H9 (cell line): ENCODE results near the gene POC1B. TPM values are rescaled to one million over a fixed set of nuclear protein-coding genes. Genes with fewer than 3 reads are reported as not detected.

Experiments used
- DNase-seq: peaks from one replicate; pipeline ENCODE4 v3.0.0-alpha.2; 2017
- H2AFZ ChIP-seq: one replicate; pipeline ENCODE4 v1.6.1; 2013; ENCODE audit warnings: mild to moderate bottlenecking, low read length, control low read depth, moderate library complexity
- H2AK5ac ChIP-seq: 2 replicates; pipeline ENCODE4 v1.6.1; 2013; ENCODE audit warnings: low read length, control low read depth, mixed read lengths; ENCODE audit not compliant: insufficient read length
- H2BK120ac ChIP-seq: one replicate; pipeline ENCODE4 v1.6.1; 2013; ENCODE audit warnings: low read depth, mild to moderate bottlenecking, low read length, control low read depth, inconsistent platforms; ENCODE audit not compliant: poor library complexity, severe bottlenecking
- H2BK12ac ChIP-seq: 2 replicates; pipeline ENCODE4 v1.6.1; 2013; ENCODE audit warnings: low read length, control low read depth, mixed read lengths, low read depth; ENCODE audit not compliant: insufficient read length
- H2BK15ac ChIP-seq: 2 replicates; pipeline ENCODE4 v1.6.1; 2013; ENCODE audit warnings: low read depth, low read length, control low read depth
- H2BK20ac ChIP-seq: one replicate; pipeline ENCODE4 v1.6.1; 2013; ENCODE audit warnings: low read depth, mild to moderate bottlenecking, low read length, control low read depth, inconsistent platforms; ENCODE audit not compliant: poor library complexity, severe bottlenecking
- H2BK5ac ChIP-seq: 2 replicates; pipeline ENCODE4 v1.6.1; 2013; ENCODE audit warnings: low read length, control low read depth, mixed read lengths; ENCODE audit not compliant: insufficient read length
- H3K14ac ChIP-seq: 2 replicates; pipeline ENCODE4 v1.6.1; 2013; ENCODE audit warnings: low read length, control low read depth; ENCODE audit not compliant: insufficient read depth
- H3K18ac ChIP-seq: 2 replicates; pipeline ENCODE4 v1.6.1; 2013; ENCODE audit warnings: low read depth, mild to moderate bottlenecking, mixed read lengths, low read length, control low read depth; ENCODE audit not compliant: insufficient read length
- H3K23ac ChIP-seq: 2 replicates; pipeline ENCODE4 v1.6.1; 2013; ENCODE audit warnings: low read length, control low read depth, mixed read lengths, low read depth; ENCODE audit not compliant: insufficient read length
- H3K23me2 ChIP-seq: 2 replicates; pipeline ENCODE4 v1.6.1; 2013; ENCODE audit warnings: low read depth, mild to moderate bottlenecking, mixed read lengths, low read length, control low read depth; ENCODE audit not compliant: insufficient read length, poor library complexity, severe bottlenecking
- H3K27ac ChIP-seq: 2 replicates; pipeline ENCODE4 v1.5.1; 2013; ENCODE audit warnings: low read length, control low read depth, mixed read lengths, low read depth; ENCODE audit not compliant: insufficient read length
- H3K27me3 ChIP-seq: 2 replicates; pipeline ENCODE4 v1.6.1; 2013; ENCODE audit warnings: low read length, control low read depth, inconsistent platforms; ENCODE audit not compliant: insufficient read depth
- H3K4ac ChIP-seq: 2 replicates; pipeline ENCODE4 v1.6.1; 2013; ENCODE audit warnings: low read depth, mild to moderate bottlenecking, control low read depth, inconsistent platforms, low read length, moderate library complexity
- H3K4me1 ChIP-seq: 2 replicates; pipeline ENCODE4 v1.6.1; 2013; ENCODE audit warnings: low read length, control low read depth, inconsistent platforms; ENCODE audit not compliant: insufficient read depth
- H3K4me2 ChIP-seq: 2 replicates; pipeline ENCODE4 v1.6.1; 2013; ENCODE audit warnings: low read length, control low read depth, mixed read lengths; ENCODE audit not compliant: insufficient read length, insufficient read depth
- H3K56ac ChIP-seq: 2 replicates; pipeline ENCODE4 v1.6.1; 2013; ENCODE audit warnings: low read depth, mild to moderate bottlenecking, mixed read lengths, low read length, control low read depth; ENCODE audit not compliant: insufficient read length
- H3K79me1 ChIP-seq: 2 replicates; pipeline ENCODE4 v1.6.1; 2013; ENCODE audit warnings: low read depth, mild to moderate bottlenecking, moderate library complexity, low read length, control low read depth, inconsistent platforms; ENCODE audit not compliant: insufficient read depth, poor library complexity, severe bottlenecking
- H3K79me2 ChIP-seq: 2 replicates; pipeline ENCODE4 v1.6.1; 2013; ENCODE audit warnings: low read length, control low read depth, inconsistent platforms; ENCODE audit not compliant: insufficient read depth
- H3K9ac ChIP-seq: 2 replicates; pipeline ENCODE4 v1.6.1; 2013; ENCODE audit warnings: low read length, control low read depth, mixed read lengths; ENCODE audit not compliant: insufficient read length; ENCODE audit errors: extremely low read depth
- H3K9me3 ChIP-seq: one replicate; pipeline ENCODE4 v1.6.1; 2013; ENCODE audit warnings: low read depth, low read length, inconsistent platforms; ENCODE audit not compliant: control insufficient read depth
- H3T11ph ChIP-seq: one replicate; pipeline ENCODE4 v1.6.1; 2013; ENCODE audit warnings: mild to moderate bottlenecking, low read length, control low read depth, inconsistent platforms
- H4K20me1 ChIP-seq: one replicate; pipeline ENCODE4 v1.6.1; 2013; ENCODE audit not compliant: control insufficient read depth, insufficient read length, insufficient read depth
- H4K5ac ChIP-seq: 2 replicates; pipeline ENCODE4 v1.6.1; 2013; ENCODE audit warnings: low read depth, mild to moderate bottlenecking, mixed read lengths, low read length, control low read depth; ENCODE audit not compliant: insufficient read length
- H4K8ac ChIP-seq: replicated peaks from 2 replicates; pipeline ENCODE4 v1.6.1; 2013; ENCODE audit warnings: low read length, control low read depth, mixed read lengths, low read depth; ENCODE audit not compliant: insufficient read length
- H4K91ac ChIP-seq: 2 replicates; pipeline ENCODE4 v1.6.1; 2013; ENCODE audit warnings: low read depth, mild to moderate bottlenecking, moderate library complexity, mixed read lengths, low read length, control low read depth; ENCODE audit not compliant: insufficient read length
- H3K27ac Mint-ChIP-seq, 3 experiments: 2 replicates in 2 of 3; 3 replicates in 1 of 3; pipeline ENCODE4 v1.8.0; 2020 to 2021; ENCODE audit warnings: mixed read lengths in 3 of 3, mild to moderate bottlenecking in 1 of 3, moderate library complexity in 1 of 3
- H3K27me3 Mint-ChIP-seq: 2 replicates; pipeline ENCODE4 v1.8.0; 2021; ENCODE audit warnings: low read depth, mild to moderate bottlenecking, moderate library complexity, mixed read lengths
- H3K36me3 Mint-ChIP-seq, 3 experiments: 2 replicates in 2 of 3; 3 replicates in 1 of 3; pipeline ENCODE4 v1.8.0; 2020 to 2021; ENCODE audit warnings: low read depth in 3 of 3, mixed read lengths in 3 of 3; ENCODE audit not compliant: insufficient read depth in 1 of 3
- H3K4me1 Mint-ChIP-seq, 2 experiments: 2 replicates each; pipeline ENCODE4 v1.8.0; 2020; ENCODE audit warnings: mixed read lengths in 2 of 2
- H3K4me3 Mint-ChIP-seq, 2 experiments: 2 replicates in 1 of 2; 3 replicates in 1 of 2; pipeline ENCODE4 v1.8.0; 2020 to 2021; ENCODE audit warnings: mild to moderate bottlenecking in 2 of 2, mixed read lengths in 2 of 2, moderate library complexity in 1 of 2
- H3K9me3 Mint-ChIP-seq, 2 experiments: 2 replicates in 1 of 2; 3 replicates in 1 of 2; pipeline ENCODE4 v1.8.0; 2020; ENCODE audit warnings: mild to moderate bottlenecking in 2 of 2, mixed read lengths in 2 of 2, moderate library complexity in 1 of 2
- CTCF ChIP-seq: fragments of 200-600 bp; sonication (generic); conservative IDR thresholded peaks from 3 replicates; pipeline ENCODE4 v1.8.0; 2021; ENCODE audit warnings: antibody characterized with exemption, mild to moderate bottlenecking
- WGBS: extraction: QIAGEN DNeasy Blood & Tissue Kit; methylation state at CpG from one replicate; pipeline ENCODE4 v1.1.7; 2013; ENCODE audit warnings: missing lambda C conversion rate, low lambda C conversion rate, mixed read lengths; ENCODE audit not compliant: insufficient read length; ENCODE audit errors: extremely low coverage; 5-methylcytosine and 5-hydroxymethylcytosine counted together
- total RNA-seq: library from RNA; stranded (reverse); gene quantifications from 2 replicates; pipeline ENCODE4 v1.2.1, GENCODE V29; 2021

POC1B gene
- total RNA-seq, 1 experiment from 2014 or later, result 12.5 TPM

- H3T11ph ChIP-seq, result no peak overlapping the region
- H3K9me3 ChIP-seq, result peaks cover 6% of the 10 kb centered on the region
- no peak overlapping the region for H2BK20ac ChIP-seq
- Mint-ChIP-seq H3K9me3 (peaks cover 13 to 27% of the 10 kb centered on the region in 2 experiments), H3K4me1 (no peaks in the 10 kb centered on the region), H3K4me3 (no peak overlapping the region), H3K27me3 (no peaks in the 10 kb centered on the region; the same call in 1 of the 2 replicates), H3K27ac (no peak overlapping the region), H3K36me3 (peaks cover 14 to 37% (median 19%) of the 10 kb centered on the region in 3 experiments)
- no peak overlapping the region for H2AFZ ChIP-seq
- TF ChIP-seq CTCF, result no peak
- H2BK15ac ChIP-seq, result no peak overlapping the region
- no peak overlapping the region for H3K27ac ChIP-seq
- H3K23ac ChIP-seq, result no peak overlapping the region
- no CpG with 5 or more reads among the region's 4 CpGs for WGBS
- H4K8ac ChIP-seq, result no peak overlapping the region
- H3K4me1 ChIP-seq, result no peaks in the 10 kb centered on the region
- no peaks in the 10 kb centered on the region for H3K79me1 ChIP-seq
- H3K18ac ChIP-seq, result no peak overlapping the region
- H4K20me1 ChIP-seq, result no peaks in the 10 kb centered on the region
- H3K4me2 ChIP-seq, result no peak overlapping the region
- no peak overlapping the region for H4K5ac ChIP-seq
- H3K56ac ChIP-seq, result no peak overlapping the region
- H4K91ac ChIP-seq, result no peak overlapping the region
- no peak overlapping the region for H3K14ac ChIP-seq
- no peak for DNase-seq
- no peak overlapping the region for H3K9ac ChIP-seq
- no peak overlapping the region for H2BK5ac ChIP-seq
- no peak overlapping the region for H2BK120ac ChIP-seq
- H3K79me2 ChIP-seq, result no peaks in the 10 kb centered on the region
- no peaks in the 10 kb centered on the region for H3K23me2 ChIP-seq
- no peak overlapping the region for H2BK12ac ChIP-seq
- no peak overlapping the region for H3K4ac ChIP-seq
- H2AK5ac ChIP-seq, result no peak overlapping the region
- H3K27me3 ChIP-seq, result no peaks in the 10 kb centered on the region
Observed at GRCh38 chr12:89439941-89440340, 85.9 kb downstream of the POC1B start.
